ENCODE results near the gene ZNF638.
"Not testable (repeated sequence)": the region's sequence is repeated elsewhere in the genome, so short reads cannot be mapped to it uniquely, and the experiment has no call there.

ZNF638 gene

DNA sequence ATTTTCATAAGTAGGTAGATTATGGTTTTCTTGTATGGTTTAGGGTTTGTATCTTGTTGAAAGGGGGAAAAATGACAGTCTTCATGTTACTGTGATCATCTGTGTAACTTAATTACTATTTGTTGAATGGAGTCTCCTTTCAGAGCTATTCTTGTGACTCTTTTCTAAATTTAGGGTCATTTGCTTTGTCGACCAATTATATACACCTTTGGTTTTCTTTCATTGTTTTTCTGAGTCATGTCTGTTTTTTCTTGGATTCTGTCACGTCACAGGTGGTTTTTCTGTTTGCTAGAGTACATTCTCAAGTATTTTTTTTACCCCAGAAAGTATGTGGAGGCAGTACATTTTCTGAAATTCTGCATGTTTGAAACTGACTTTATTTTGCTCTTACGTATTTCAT lies 78.0 kb downstream of the ZNF638 start:
- DNase-seq: no peak

DNA sequence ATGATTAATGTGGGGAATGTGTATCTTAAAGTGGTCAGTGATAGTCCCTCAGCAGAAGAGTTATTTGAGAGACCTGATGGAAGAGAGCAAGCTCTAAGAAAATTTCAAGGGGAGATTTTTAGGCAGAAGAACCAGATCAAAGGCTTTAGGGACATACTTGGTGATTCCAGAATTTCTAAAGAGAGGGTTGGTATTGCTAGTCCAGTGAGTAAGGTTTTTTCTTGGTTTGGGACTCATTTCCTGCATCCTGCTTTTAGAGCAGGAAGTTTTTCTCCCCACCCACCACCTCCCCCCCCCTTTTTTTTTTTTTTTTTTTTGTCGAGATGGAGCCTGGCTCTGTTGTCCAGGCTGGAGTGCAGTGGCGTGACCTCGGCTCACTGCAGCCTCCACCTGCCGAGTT lies 79.1 kb downstream of the ZNF638 start:
- no peak for DNase-seq

DNA sequence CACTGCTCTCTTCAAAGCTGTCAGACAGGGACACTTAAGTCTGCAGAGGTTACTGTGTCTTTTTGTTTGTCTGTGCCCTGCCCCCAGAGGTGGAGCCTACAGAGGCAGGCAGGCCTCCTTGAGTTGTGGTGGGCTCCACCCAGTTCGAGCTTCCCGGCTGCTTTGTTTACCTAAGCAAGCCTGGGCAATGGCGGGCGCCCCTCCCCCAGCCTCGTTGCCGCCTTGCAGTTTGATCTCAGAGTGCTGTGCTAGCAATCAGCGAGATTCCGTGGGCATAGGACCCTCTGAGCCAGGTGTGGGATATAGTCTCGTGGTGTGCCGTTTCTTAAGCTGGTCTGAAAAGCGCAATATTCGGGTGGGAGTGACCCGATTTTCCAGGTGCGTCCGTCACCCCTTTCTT lies 85.3 kb downstream of the ZNF638 start:
- peak; percentile 29 to 35 for DNase-seq

DNA sequence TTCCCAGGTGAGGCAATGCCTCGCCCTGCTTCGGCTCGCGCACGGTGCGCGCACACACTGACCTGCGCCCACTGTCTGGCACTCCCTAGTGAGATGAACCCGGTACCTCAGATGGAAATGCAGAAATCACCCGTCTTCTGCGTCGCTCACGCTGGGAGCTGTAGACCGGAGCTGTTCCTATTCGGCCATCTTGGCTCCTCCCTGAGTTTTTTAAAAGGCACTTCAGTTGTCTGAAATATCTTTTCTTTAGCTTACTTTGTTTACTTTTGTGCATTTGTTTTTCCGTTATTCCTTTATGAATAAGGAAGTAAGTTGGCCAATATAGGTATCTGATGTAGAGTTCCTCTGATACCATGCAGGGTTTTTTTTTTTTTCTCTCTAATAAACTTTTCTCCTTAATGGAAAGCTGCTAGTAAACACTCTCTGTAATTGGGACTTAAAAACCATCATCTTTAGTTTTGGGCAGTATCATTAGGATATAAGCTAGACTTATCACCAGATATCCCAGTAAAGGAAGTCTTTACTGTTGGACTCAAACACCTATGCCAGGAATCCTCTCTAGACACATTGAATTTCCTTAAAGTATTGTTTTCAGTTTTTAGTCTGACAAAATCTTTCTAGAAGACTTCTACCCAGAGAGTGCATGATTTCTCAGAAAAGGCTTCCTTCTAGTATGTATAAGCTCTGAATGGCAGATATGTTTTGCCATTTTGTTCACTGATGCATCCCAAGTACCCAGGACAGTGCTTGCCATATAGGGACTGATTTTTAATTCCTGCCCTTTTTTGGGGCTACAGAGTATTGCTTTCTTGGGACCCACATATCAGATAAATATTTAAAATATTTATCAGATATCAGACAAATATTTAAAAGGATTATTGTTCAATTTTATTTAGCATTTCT lies 86.0 kb downstream of the ZNF638 start:
- no peak for DNase-seq

DNA sequence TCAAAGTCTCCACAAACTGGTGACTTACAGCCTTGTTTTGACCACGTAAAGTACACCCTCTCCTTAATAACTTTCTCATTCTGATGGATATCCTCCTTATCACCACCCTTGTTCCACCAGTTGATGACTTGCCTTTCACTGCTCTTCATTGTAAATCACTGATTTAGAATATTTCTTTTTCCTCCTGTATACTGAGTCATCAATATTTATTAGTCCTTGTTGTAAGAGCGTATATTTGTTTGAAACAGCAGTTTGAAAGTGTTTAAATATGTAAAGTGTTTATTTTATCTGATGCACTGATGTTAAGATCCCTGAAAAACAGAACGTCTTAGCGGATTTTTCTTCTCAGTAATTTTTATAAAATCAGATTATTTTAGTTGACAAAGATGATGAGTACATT lies 87.6 kb downstream of the ZNF638 start:
- DNase-seq: no peak

DNA sequence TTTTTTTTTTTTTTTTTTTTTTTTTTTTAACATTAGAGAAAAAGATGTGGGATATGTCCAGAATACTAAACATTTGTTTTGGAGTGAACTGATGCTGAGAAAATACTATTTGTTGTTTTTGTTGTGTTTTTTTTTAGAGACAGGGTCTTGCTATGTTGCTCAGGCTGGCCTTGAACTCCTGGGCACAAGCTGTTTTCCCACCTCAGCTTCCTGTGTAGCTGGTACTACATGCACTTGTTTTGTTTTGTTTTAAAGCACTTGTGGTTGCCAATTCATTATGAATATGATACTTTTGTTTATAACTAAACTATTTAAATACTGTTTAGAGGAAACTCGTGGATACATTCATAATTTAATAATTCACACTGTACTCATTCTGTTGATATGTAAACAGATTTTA lies 88.4 kb downstream of the ZNF638 start:
- DNase-seq: no peak

GRCh38 chr2:71422786-71423185 lies 91.2 kb downstream of the ZNF638 start:
- no peak for DNase-seq

DNA sequence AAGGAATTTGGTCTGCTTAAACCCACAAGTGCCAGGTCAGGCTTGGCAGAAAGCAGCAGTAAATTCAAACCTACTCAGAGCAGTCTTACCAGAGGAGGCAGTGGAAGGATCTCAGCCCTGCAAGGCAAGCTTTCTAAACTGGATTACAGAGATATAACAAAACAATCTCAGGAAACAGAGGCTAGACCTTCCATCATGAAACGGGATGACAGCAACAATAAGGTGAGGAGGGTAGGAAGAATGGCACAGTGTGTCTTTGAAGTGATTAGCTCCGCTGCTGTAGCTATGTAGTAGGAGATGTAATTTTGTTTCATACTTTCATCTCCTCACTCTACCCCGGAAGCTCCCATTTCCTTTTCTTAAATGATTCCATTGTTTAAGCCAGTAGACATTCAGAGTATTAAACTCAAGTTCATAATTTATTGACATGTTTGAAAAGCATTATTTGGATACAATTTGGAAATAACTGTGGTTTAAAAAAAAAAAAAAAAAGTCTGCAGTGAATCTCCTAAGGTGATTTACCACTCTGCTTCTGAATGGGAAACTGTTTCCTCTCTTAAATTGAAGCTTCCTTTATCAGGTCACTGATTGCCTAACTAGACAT lies 92.3 kb downstream of the ZNF638 start:
- DNase-seq: no peak

GRCh38 chr2:71426721-71427120 lies 95.1 kb downstream of the ZNF638 start:
- DNase-seq: no peak

GRCh38 chr2:71428472-71429383 lies 97.1 kb downstream of the ZNF638 start:
- DNase-seq: no peak

DNA sequence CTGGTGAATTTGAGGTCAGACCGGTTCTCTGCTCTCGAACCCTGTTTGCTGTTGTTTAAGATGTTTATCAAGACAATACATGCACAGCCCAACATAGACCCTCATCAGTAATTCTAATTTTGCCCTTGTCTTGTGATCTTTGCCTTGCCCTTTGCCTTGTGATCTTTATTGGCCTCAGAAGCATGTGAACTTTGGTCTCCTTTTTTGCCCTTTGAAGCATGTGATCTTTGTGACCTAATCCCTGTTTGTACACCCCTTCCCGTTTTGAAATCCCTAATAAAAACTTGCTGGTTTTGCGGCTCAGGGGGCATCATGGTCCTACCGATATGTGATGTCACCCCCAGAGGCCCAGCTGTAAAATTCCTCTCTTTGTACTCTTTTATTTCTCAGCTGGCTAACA lies 113.6 kb downstream of the ZNF638 start:
- DNase-seq: not testable (repeated sequence)

DNA sequence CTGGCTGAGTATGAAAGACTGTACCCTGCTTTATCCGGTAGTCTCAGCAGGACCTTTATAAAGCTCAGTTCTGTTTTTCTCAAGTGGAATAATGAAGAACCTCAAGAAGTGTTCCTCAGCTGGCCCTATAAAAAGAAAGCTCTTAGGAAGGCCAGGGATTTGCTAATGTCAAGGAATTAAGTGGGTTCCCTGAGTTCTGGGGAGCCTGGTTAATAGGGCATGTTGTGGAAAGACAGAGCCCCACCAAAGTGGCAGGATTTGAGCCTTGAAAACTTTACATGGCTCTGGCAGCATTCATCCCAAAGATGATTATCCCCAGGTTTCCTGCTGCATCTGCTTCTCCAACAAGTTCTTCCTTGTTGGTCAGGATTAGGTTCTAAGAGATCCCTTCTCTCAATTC lies 114.9 kb downstream of the ZNF638 start:
- DNase-seq: no peak

- no peak for DNase-seq
These were observed 117.8 kb downstream of the ZNF638 start for GRCh38 chr2:71449343-71449742.

DNA sequence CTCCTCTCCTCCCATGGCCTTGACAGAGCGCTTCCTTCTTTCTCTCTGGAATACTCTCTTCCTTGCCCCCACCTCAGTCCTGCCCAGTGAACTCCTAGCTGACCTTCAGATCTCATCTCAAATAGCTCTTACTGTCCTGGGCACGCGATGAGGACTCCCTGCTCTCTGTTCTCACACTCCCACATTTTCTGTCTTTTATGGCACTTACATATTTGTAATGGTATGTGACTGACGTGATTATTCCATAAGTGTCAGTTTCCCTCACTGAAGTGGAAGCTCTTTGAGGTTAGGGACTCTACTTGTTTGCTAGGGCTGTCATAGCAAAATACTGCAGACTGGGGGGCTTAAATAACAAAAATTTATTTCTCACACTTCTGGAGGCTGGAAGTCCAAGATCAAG lies 120.1 kb downstream of the ZNF638 start:
- no peak for DNase-seq

GRCh38 chr2:71452565-71452964 lies 121.0 kb downstream of the ZNF638 start:
- peak in 1 of 2 experiments; percentile 37 for DNase-seq

- no peak for DNase-seq
These were observed 122.0 kb downstream of the ZNF638 start, which contains the start of gene DYSF for GRCh38 chr2:71453404-71454220. Gene DYSF (plus strand): TSS chr2:71453561.

GRCh38 chr2:71454221-71455010 lies 122.8 kb downstream of the ZNF638 start:
- no peak for DNase-seq

DNA sequence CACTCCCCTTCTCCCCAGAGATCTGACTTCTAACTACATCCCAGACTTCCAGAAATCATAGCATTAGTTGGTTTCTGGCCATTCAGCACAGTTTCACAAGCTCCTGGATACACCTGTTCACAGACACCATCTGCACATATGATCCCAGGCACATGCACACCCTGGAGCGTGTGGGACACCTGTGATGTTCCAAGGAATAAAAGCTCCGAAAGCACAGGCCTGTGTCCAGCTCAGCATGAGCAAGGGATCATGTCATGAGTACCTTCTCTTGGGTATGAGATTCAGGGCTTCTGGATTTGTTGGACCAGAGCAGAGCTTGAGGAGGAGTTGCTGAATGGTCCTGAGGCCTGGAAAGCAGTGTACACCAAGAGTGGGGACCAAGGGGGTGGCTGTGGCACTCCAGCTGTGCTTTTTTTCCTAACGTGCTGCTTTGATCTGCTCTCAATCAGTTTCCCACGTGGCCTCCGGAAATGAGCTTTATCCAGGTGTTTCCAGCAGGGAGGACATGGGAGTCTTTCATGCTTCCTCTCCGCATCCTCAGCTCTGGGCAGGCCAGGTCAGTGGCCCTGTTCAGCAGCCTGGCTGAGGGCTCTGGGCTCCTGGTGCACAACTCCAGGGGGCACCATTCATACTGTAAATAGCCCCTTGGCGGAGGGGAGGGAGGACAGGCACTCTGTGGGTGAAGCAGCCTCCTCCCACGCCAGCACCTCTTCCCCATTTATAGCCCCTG lies 123.6 kb downstream of the ZNF638 start:
- DNase-seq: no peak

- DNase-seq: no peak
These were observed 124.4 kb downstream of the ZNF638 start for GRCh38 chr2:71455741-71456569.

GRCh38 chr2:71456617-71457016 lies 125.0 kb downstream of the ZNF638 start:
- no peak for DNase-seq

Data from activated T-cell treated with anti-CD3 and anti-CD28 coated beads, Interleukin-2, amount 50 U/mL, for 48 hours (primary cell).